Fibroblast of gingiva (primary cell): Measurements from ENCODE around the gene ARRDC5.
A peak's percentile ranks its signal among the peaks of the same experiment; 100 is the strongest.
"Not testable (repeated sequence)": the region's sequence is repeated elsewhere in the genome, so short reads cannot be mapped to it uniquely, and the experiment has no call there.

Source experiments
- DNase-seq: peaks from one replicate; pipeline ENCODE4 v3.0.0-alpha.2; 2011; ENCODE audit warnings: low read depth

ARRDC5 gene

GRCh38 chr19:4902796-4903195, at the start of gene ARRDC5:
Gene ARRDC5, minus strand, starts transcription at chr19:4902896. Its CDS starts 71 bp downstream, at chr19:4902825.
- DNase-seq, result no peak

DNA sequence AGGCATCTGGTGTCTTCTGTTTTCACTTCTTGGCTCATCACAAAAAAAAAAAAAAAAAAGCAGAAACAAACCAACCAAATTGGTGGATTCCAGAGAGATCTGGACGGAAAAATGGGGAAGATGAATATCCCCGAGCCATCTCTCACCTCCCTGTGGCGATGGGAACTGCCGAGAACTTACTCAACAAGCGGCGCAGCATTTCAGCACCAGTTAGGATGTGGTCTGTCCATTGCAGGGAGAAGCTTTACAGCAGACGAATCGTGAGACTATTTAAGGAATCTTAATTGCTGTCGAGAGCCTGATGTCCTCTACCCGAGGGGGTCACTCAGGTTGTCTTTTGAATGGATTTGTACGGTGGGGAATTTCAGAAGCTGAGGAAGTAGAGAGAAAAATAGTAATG, 49.0 kb upstream of the ARRDC5 start:
- DNase-seq, result no peak

DNA sequence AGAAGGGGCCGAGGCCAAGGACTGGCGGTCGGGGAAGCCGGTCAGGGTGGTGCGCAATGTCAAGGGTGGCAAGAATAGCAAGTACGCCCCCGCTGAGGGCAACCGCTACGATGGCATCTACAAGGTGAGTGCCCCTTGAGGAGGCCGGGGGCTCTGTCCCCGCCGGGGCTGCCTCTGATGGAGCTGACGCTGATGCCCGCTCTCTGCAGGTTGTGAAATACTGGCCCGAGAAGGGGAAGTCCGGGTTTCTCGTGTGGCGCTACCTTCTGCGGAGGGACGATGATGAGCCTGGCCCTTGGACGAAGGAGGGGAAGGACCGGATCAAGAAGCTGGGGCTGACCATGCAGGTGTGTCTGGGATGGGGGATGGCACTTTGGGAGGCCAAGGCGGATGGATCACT, 48.0 kb upstream of the ARRDC5 start:
- not testable (repeated sequence) for DNase-seq

- DNase-seq, result not testable (repeated sequence)
Observed at GRCh38 chr19:4941638-4942169, 39.0 kb upstream of the ARRDC5 start.

DNA sequence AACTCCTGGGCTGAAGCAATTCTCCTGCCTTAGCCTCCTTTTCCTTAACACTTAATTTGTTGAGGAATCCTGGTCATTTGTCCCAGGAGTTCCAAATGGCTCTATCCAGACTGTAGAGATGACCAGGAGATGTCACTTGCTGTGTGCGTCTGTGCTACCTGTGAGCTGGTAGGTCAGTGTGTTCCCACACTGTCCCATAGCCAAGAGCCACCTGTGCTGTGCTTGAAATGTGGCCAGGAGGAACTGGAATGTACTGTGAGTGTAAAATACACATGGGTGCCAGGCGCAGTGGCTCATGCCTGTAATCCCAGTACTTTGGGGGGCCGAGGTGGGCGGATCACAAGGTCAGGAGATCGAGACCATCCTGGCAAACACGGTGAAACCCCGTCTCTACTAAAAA, 36.8 kb upstream of the ARRDC5 start:
- no peak for DNase-seq

GRCh38 chr19:4938461-4938860, 35.8 kb upstream of the ARRDC5 start:
- DNase-seq, result not testable (repeated sequence)

DNA sequence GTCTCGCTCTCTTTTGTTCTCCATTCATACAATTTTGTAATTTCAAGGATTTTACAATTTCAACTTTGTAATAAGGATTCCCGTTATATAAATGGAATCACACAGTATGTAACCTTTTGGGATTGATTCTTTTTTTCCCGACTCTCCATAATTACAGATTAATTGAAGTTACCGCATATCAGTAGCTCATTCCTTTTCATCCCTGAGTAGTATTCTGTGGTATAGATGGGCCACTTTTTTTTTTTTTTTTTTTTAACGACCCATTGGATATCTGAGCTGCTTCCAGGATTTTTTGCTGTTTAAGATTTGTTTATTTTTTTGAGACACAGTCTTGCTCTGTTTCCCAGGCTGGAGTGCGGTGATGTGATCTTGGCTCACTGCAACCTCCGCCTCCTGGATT, 34.4 kb upstream of the ARRDC5 start:
- DNase-seq, result no peak

- no peak for DNase-seq
Observed at GRCh38 chr19:4935444-4935843, 32.7 kb upstream of the ARRDC5 start.

DNA sequence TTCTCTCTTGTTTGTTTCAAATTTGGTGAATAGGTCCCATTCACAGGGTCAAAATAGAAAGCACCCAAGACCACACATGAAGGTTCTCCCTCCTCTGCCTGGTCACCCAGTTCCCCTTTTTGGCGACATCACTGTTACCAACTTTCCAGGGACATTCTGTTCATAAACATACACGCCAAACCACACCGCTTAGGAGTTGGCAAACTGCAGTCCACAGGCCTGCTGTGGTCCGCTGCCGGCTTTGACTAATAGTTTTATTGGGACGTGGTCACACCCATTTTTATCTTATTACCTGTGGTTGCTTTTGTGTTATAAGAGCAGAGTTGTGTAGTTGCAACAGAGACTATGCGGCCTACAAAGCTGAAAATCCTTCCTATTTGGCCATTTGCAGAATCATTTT, 30.8 kb upstream of the ARRDC5 start:
- peak; percentile 53 for DNase-seq

- no peak for DNase-seq
Observed at GRCh38 chr19:4932711-4933110, 30.0 kb upstream of the ARRDC5 start.

DNA sequence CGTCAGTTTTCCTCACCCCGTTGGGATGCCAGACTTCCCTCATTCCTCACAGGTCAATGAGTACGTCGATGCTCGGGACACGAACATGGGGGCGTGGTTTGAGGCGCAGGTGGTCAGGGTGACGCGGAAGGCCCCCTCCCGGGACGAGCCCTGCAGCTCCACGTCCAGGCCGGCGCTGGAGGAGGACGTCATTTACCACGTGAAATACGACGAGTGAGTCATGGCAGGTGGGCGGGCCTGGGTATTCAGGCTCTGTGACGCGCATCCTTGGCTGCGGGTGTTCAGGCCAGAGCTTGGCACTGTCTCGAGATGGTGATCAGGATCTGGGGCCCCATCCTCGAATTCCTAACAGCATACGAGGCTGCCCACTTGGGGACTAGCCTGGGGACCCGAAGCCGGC, 28.0 kb upstream of the ARRDC5 start:
- DNase-seq, result no peak

DNA sequence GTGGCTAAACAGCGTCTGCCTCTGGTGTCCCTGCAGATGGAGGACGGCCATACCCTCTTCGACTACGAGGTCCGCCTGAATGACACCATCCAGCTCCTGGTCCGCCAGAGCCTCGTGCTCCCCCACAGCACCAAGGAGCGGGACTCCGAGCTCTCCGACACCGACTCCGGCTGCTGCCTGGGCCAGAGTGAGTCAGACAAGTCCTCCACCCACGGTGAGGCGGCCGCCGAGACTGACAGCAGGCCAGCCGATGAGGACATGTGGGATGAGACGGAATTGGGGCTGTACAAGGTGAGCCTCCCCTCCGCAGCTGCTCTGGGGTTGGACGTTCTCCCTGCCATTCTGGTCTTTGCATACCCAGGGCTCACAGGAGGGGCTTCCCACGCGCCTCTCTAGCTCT, 26.5 kb upstream of the ARRDC5 start:
- no peak for DNase-seq

- DNase-seq, result no peak
Observed at GRCh38 chr19:4923276-4923747, 20.6 kb upstream of the ARRDC5 start.

- no peak for DNase-seq
Observed at GRCh38 chr19:4922530-4923275, 20.0 kb upstream of the ARRDC5 start.

- no peak for DNase-seq
Observed at GRCh38 chr19:4916292-4917082, 13.8 kb upstream of the ARRDC5 start.

- peak; percentile 50 for DNase-seq
Observed at GRCh38 chr19:4914736-4915501, 12.2 kb upstream of the ARRDC5 start.

DNA sequence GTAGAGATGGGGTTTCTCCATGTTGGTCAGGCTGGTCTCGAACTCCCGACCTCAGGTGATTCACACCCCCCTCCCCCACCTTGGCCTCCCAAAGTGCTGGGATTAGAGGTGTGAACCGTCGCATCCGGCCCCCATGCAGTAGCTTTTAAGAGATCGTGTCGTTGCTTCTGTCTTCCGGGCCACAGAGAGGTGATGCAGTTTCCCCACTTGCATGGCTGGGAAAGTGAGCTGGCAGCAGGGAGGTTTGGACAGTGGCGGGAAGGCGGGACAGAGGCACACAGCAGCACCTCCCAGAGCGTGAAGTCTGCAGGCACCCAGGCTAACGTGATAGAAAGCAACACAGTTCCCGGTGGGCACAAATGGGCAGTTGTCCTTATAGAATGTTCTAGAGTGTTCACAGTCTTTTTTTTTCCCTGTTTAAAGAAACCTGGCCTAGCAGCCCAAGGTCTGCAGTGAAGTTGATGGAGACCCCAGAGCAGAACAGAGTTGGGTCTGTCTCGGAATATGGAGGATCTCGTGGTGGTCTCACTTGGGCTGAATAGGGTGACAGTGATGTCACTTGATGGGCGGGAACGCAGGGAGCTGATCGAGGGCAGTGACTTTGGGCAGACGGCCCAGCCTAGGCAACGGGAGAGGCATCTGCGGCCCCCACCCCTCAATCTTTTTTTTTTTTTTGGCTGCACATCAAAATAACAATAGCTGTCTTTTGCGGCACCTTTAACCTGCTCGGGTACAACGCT, 11.5 kb upstream of the ARRDC5 start:
- DNase-seq, result no peak

DNA sequence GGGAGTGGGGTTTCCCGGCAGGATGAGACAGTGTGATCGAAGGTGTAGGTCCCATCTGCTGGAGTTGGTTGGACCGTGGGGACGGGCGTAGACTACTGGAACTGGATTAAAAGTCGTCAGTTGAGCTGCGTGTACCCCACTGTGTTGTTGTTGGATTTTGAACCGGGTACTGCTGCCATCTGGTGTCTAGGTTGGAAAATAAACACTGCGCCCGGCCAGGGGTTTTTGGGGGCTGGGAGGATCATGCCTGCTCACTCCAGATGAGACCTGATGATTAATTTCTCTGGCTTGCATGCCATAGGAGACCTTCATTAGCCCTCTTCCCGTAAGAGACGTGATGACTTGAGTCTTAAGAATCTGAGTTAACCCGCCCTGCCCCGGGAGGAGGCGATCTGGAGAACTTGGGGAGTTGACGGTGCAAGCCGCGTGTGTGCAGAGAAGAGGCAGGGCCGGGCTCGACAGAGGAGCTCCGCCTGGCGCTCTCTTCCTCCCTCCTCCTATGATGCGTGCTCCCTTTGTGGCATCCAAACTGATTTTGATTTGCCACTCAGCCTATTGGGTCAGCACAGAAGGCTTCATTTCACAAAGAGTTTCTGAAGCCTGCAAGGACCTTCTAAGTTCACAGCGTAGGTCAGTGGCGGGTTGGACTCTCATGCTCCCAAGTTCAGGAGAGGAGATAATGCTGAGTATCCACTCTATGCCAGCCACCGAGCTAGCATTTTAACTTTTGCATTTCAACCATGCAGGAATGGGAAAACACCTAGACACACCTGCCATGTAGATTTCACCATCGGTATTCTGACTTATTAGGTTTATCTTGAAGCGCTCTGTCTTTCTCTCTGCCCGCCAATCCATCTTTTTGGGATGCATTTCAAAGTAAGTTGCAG, 9.3 kb upstream of the ARRDC5 start:
- DNase-seq, result peak; percentile 100

DNA sequence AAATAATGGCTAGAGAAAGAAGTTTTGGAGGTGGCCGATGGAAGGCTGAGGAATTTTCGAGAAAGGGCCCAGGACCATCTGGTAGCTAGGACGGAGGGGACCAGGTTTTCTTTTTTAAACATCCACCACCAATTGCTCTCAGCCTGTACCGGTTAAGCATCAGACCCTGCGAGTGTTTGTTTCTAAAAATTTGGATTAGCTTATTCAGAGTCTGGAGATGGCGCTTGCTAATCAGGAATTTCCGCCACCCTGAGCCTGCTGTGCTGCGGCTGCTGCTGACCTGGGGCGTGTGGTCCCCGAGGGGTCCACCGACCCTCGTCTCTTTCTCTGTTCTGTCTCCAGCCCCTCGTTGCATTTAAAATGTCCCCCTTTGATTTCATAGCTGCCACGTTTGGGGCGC, 8.6 kb upstream of the ARRDC5 start:
- DNase-seq, result no peak

DNA sequence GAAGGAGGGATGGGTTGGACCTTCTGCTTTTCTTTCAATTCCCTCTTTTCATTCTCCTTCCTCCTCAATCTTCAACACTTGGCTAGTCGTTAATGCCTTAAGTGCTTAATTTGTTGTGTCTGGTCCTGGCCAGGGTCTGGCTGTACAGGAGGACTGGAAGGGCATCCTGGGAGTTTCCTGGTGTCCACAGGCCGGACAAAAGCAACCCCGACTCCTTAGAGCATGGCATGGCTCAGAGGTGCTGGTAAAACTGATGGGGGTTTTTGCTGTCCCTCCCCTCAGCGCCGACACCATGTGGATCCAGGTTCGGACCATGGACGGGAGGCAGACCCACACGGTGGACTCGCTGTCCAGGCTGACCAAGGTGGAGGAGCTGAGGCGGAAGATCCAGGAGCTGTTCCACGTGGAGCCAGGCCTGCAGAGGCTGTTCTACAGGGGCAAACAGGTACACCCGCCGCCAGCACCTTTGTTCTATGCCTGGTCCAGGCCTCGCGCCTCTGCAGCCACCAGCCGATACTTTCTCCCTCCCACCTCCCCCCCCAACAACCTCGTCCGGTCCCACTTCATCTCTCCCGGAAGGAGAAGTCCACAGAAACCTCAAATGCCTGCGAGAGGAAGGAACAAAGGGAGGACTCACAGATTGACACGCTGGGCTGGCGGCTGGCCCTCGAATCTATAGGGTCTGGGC, 8.0 kb upstream of the ARRDC5 start:
- DNase-seq, result peak; percentile 49
